Measurements from ENCODE around the gene SLC6A3. TPM values are rescaled to one million over a fixed set of nuclear protein-coding genes. Genes with fewer than 3 reads are reported as not detected.

The SLC6A3 gene
- under 1 TPM in 1 of 2 donors, not detected in 1; 0.16 TPM for total RNA-seq

GRCh38 chr5:1445313-1445688, at the start of gene SLC6A3:
Gene SLC6A3 (minus strand): TSS chr5:1445440. CDS start chr5:1443197, 2,243 bp downstream.
- H3K27me3 ChIP-seq, result peaks cover 23% of the 10 kb centered on the region in 2 donors
- H3K4me3 ChIP-seq, result peak within 1 kb of the TSS in 1 of 2 donors; percentile 24

GRCh38 chr5:1493941-1494340, 48.7 kb upstream of the SLC6A3 start:
- no peak overlapping the region for H3K27ac ChIP-seq

More at GRCh38 chr5:1445313-1445688, at the start of gene SLC6A3:
- H3K9me3 ChIP-seq, result peaks cover 0 to 4% of the 10 kb centered on the region in 2 donors
- TF ChIP-seq CTCF (IDR thresholded peaks at IDR 0.05), result no peak
- no peak for DNase-seq (ENCODE audit: low spot score)
- H3K4me1 ChIP-seq, result peaks cover 0 to 20% of the 10 kb centered on the region in 2 donors
- H3K27ac ChIP-seq, result no peak within 1 kb of the TSS
- H3K36me3 ChIP-seq, result no peaks in the 10 kb centered on the region

GRCh38 chr5:1493413-1493812, 48.2 kb upstream of the SLC6A3 start:
- H3K4me3 ChIP-seq, result no peak overlapping the region
- H3K4me1 ChIP-seq, result no peaks in the 10 kb centered on the region
- H3K9me3 ChIP-seq, result no peaks in the 10 kb centered on the region
- no peak overlapping the region for H3K27ac ChIP-seq
- TF ChIP-seq CTCF (IDR thresholded peaks at IDR 0.05), result no peak
- H3K27me3 ChIP-seq, result no peaks in the 10 kb centered on the region
- H3K36me3 ChIP-seq, result peaks cover 25% of the 10 kb centered on the region
- DNase-seq (ENCODE audit: low spot score), result no peak

More at GRCh38 chr5:1493941-1494340, 48.7 kb upstream of the SLC6A3 start:
- Histone ChIP-seq H3K9me3 (no peaks in the 10 kb centered on the region), H3K4me1 (no peaks in the 10 kb centered on the region), H3K36me3 (peaks cover 23% of the 10 kb centered on the region), H3K27me3 (no peaks in the 10 kb centered on the region), H3K4me3 (no peak overlapping the region)
- DNase-seq (ENCODE audit: low spot score), result no peak
- TF ChIP-seq CTCF (IDR thresholded peaks at IDR 0.05), result no peak

GRCh38 chr5:1492757-1493156, 47.5 kb upstream of the SLC6A3 start:
- no peak for TF ChIP-seq CTCF (IDR thresholded peaks at IDR 0.05)
- no peaks in the 10 kb centered on the region for H3K27me3 ChIP-seq
- H3K9me3 ChIP-seq, result no peaks in the 10 kb centered on the region
- peaks cover 29% of the 10 kb centered on the region for H3K36me3 ChIP-seq
- no peaks in the 10 kb centered on the region for H3K4me1 ChIP-seq
- DNase-seq (ENCODE audit: low spot score), result no peak
- H3K4me3 ChIP-seq, result no peak overlapping the region
- no peak overlapping the region for H3K27ac ChIP-seq

GRCh38 chr5:1490376-1490775, 45.1 kb upstream of the SLC6A3 start:
- TF ChIP-seq CTCF (IDR thresholded peaks at IDR 0.05), result no peak
- H3K27me3 ChIP-seq, result no peaks in the 10 kb centered on the region
- no peak overlapping the region for H3K27ac ChIP-seq
- no peaks in the 10 kb centered on the region for H3K4me1 ChIP-seq
- H3K4me3 ChIP-seq, result no peak overlapping the region
- no peaks in the 10 kb centered on the region for H3K9me3 ChIP-seq
- peaks cover 49% of the 10 kb centered on the region for H3K36me3 ChIP-seq
- no peak for DNase-seq (ENCODE audit: low spot score)

GRCh38 chr5:1489754-1490153, 44.5 kb upstream of the SLC6A3 start:
- Histone ChIP-seq H3K9me3 (no peaks in the 10 kb centered on the region), H3K36me3 (peaks cover 48% of the 10 kb centered on the region), H3K4me1 (no peaks in the 10 kb centered on the region), H3K27ac (no peak overlapping the region), H3K4me3 (no peak overlapping the region), H3K27me3 (no peaks in the 10 kb centered on the region)
- DNase-seq (ENCODE audit: low spot score), result no peak
- no peak for TF ChIP-seq CTCF (IDR thresholded peaks at IDR 0.05)

Measured in right atrium auricular region (tissue), 2 donors.